Effector memory CD8-positive, alpha-beta T cell (primary cell): Measurements from ENCODE around the gene OSCP1.
"Not testable (repeated sequence)": the region's sequence is repeated elsewhere in the genome, so short reads cannot be mapped to it uniquely, and the experiment has no call there.

Experiments used
- ATAC-seq: fragments of 150-1000 bp; cut with Tn5 transposase; replicated peaks from 2 replicates; pipeline ENCODE4 v1.10.0; 2021; ENCODE audit warnings: mild to moderate bottlenecking, moderate library complexity
- DNase-seq, 3 experiments: peaks; one replicate each; pipeline ENCODE4 v3.0.0; 2021
- H3K27ac Mint-ChIP-seq, 2 donors: one replicate each; pipeline ENCODE4 v1.8.0; 2022; ENCODE audit warnings: mild to moderate bottlenecking in 2 of 2, mixed read lengths in 2 of 2, moderate library complexity in 2 of 2
- H3K27me3 Mint-ChIP-seq, 2 donors: one replicate each; pipeline ENCODE4 v1.8.0; 2022; ENCODE audit warnings: mixed read lengths in 2 of 2
- H3K36me3 Mint-ChIP-seq: one replicate; pipeline ENCODE4 v1.8.0; 2022; ENCODE audit warnings: mild to moderate bottlenecking, moderate library complexity, mixed read lengths; ENCODE audit not compliant: insufficient read depth
- H3K4me1 Mint-ChIP-seq, 2 donors: one replicate each; pipeline ENCODE4 v1.8.0; 2022; ENCODE audit warnings: low read depth in 2 of 2, mixed read lengths in 2 of 2
- H3K4me3 Mint-ChIP-seq, 2 donors: one replicate each; pipeline ENCODE4 v1.8.0; 2022; ENCODE audit warnings: mild to moderate bottlenecking in 2 of 2, mixed read lengths in 2 of 2, moderate library complexity in 2 of 2
- H3K9me3 Mint-ChIP-seq, 2 donors: one replicate each; pipeline ENCODE4 v1.8.0; 2022; ENCODE audit warnings: mixed read lengths in 2 of 2

The OSCP1 gene

DNA sequence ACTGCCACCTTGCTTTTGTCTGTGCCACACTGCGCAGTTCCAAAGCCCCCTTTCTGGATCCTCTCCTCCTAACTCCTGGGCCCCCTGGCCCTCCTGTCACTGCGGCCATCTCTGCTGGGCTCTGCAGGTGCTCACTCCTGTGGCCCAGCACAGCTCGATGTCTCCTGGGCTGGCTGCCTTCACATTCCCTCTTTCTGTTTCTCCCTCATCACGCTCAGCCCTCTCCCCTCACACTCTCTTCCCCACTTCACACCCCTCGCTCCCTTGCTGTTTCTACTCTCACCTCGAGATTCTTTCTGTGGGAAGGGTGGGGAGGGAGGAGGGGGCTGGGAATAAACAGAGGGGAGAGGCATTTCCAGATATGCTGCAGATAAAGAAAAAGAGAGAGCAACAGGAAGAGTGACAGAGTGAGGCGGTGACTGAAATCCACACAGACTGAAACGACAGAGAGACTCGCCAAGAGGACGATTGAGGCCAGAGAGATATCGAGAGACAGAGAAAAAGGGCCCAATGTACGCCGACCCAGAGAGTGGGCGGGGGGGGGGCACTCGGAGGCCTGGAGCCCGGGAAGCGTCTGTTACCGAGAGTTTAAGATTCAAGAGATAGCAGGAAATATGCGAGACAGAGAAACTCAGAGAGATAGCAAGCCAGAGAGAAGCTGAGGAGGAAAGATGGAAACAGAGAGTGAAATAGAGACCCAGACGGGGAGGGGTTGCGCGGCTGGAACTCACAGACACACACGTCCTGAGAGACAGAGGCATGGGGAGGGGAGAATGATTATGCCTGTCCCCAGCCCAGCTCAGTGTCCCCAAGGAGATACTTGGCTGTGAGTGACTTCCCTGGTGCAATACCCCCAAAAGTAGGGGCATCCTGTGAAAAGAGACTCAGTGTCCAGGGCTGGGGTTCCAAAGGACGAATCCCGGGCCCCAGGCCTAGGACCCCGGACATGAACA lies 31.8 kb upstream of the OSCP1 start:
- peaks cover 5 to 6% of the 10 kb centered on the region in 2 donors for H3K4me1 Mint-ChIP-seq
- no peaks in the 10 kb centered on the region for H3K36me3 Mint-ChIP-seq
- DNase-seq (no peak), ATAC-seq (no peak)
- peak overlapping the region; percentile 3 to 21 for H3K4me3 Mint-ChIP-seq
- no peaks in the 10 kb centered on the region for H3K9me3 Mint-ChIP-seq
- H3K27me3 Mint-ChIP-seq, result peaks cover 17 to 47% of the 10 kb centered on the region in 2 donors
- no peak overlapping the region for H3K27ac Mint-ChIP-seq

DNA sequence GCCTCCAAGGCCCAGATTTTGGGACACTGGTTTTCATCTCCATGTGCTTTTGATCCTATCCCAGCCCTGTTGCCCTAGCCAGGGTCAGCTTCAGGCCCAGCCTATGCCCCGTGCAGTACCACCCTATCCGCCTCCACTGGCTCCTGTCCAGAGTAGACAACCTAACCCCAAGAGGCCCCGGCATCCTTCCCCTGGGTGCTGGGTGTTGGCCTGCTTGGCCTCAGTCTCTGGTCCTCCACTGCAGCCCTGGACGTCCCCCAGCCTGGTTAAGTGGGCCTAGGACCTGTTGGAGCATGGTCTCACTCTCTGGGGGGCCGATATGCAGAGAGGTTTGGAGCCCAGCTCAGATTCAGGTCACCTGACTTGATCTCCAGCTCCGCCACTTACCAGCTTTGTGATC lies 30.8 kb upstream of the OSCP1 start:
- DNase-seq, result no peak
- no peaks in the 10 kb centered on the region for H3K36me3 Mint-ChIP-seq
- peaks cover 17 to 45% of the 10 kb centered on the region in 2 donors for H3K27me3 Mint-ChIP-seq
- H3K9me3 Mint-ChIP-seq, result no peaks in the 10 kb centered on the region
- H3K27ac Mint-ChIP-seq, result no peak overlapping the region
- no peak overlapping the region for H3K4me3 Mint-ChIP-seq
- H3K4me1 Mint-ChIP-seq, result peaks cover 5 to 6% of the 10 kb centered on the region in 2 donors
- ATAC-seq, result no peak

DNA sequence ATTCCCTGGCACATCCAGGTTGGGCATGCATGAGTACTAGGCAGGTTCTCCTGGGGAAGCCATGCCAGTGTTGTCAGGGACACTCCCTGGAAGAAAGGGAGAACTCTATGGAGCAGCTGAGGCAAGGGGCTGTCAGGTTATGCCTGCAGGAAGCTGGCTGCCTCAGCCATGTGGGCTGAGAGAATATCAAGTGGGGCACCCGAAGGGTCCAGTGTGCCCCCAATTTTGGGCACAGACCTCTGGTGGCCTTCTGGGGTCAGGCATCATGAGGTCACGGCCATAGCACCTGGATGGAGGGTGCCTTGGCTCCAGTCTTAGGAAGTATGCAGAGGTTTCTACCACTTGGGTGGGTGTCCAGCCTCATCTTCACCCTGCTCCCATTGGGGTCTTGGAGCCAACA lies 29.9 kb upstream of the OSCP1 start:
- Mint-ChIP-seq H3K27ac (no peak overlapping the region), H3K4me3 (no peak overlapping the region), H3K9me3 (no peaks in the 10 kb centered on the region), H3K4me1 (peaks cover 5 to 6% of the 10 kb centered on the region in 2 donors), H3K36me3 (no peaks in the 10 kb centered on the region), H3K27me3 (peaks cover 10 to 36% of the 10 kb centered on the region in 2 donors)
- DNase-seq, result no peak
- no peak for ATAC-seq

DNA sequence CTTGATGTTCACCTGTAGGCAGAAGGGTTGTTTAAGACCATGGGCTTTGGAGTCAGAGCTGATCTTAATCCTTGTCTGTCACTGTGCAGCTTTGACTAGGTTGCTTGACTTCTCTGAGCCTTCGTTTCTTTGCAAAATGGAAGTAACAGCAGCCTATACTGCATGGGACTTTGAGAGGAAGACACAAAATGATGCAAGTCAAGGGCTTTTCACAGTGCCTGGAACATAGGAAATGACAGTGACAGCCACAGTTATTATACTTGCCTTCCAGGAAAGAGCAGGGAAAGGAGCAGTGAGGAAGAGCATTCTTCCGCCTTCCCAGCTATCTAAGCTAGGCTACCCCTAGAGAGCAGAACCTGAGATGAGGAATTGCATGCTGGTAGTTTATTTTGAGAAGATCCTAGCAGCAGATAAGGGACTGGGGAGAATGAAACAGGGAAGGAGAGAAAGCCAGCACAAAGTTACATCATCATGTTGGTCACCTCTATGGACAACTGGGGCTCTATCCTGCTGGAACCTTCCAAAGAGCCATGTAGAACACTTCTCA lies 29.3 kb upstream of the OSCP1 start:
- peaks cover 5 to 6% of the 10 kb centered on the region in 2 donors for H3K4me1 Mint-ChIP-seq
- H3K9me3 Mint-ChIP-seq, result no peaks in the 10 kb centered on the region
- no peaks in the 10 kb centered on the region for H3K36me3 Mint-ChIP-seq
- no peak overlapping the region for H3K4me3 Mint-ChIP-seq
- H3K27me3 Mint-ChIP-seq, result peaks cover 10 to 36% of the 10 kb centered on the region in 2 donors
- DNase-seq (no peak), ATAC-seq (no peak)
- H3K27ac Mint-ChIP-seq, result no peak overlapping the region

- H3K36me3 Mint-ChIP-seq, ATAC-seq, H3K9me3 Mint-ChIP-seq, H3K4me3 Mint-ChIP-seq, DNase-seq, H3K27ac Mint-ChIP-seq, H3K4me1 Mint-ChIP-seq: not testable (repeated sequence)
- peaks cover 10 to 36% of the 10 kb centered on the region in 2 donors for H3K27me3 Mint-ChIP-seq
Observed at GRCh38 chr1:36477615-36478014, 27.4 kb upstream of the OSCP1 start.

GRCh38 chr1:36476945-36477344 lies 26.7 kb upstream of the OSCP1 start:
- ATAC-seq (no peak), DNase-seq (no peak)
- Mint-ChIP-seq H3K36me3 (no peaks in the 10 kb centered on the region), H3K4me1 (peaks cover 2% of the 10 kb centered on the region in 2 donors), H3K4me3 (no peak overlapping the region), H3K9me3 (no peaks in the 10 kb centered on the region), H3K27ac (peak overlapping the region; percentile 30 to 57), H3K27me3 (peaks cover 5 to 31% of the 10 kb centered on the region in 2 donors)

GRCh38 chr1:36475910-36476604 lies 25.8 kb upstream of the OSCP1 start:
- peak overlapping the region; percentile 30 to 57 for H3K27ac Mint-ChIP-seq
- DNase-seq (no peak), ATAC-seq (no peak)
- no peaks in the 10 kb centered on the region for H3K36me3 Mint-ChIP-seq
- no peaks in the 10 kb centered on the region for H3K9me3 Mint-ChIP-seq
- H3K27me3 Mint-ChIP-seq, result peaks cover 0 to 22% of the 10 kb centered on the region in 2 donors
- H3K4me3 Mint-ChIP-seq, result no peak overlapping the region
- no peaks in the 10 kb centered on the region for H3K4me1 Mint-ChIP-seq

DNA sequence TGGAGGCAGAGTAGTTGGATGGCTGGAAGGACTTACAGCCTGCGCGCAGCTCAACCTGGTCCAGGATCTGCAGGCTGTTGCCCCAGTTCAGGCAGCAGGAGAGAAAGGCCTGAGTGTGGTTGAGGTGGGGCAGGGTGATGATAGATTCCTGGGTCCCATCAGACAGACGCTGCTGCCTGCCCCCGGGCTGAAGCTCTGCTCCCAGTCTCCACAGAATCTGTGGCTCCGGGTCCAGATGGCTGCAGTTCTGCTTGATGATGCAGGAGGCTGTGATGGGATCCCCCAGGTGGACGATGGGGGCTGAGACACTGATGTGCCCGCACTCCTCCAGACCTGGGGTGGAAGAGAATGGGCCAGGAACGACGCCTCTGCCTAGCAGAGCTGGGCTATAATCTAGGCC lies 25.1 kb upstream of the OSCP1 start:
- no peak overlapping the region for H3K4me3 Mint-ChIP-seq
- H3K27me3 Mint-ChIP-seq, result peaks cover 0 to 15% of the 10 kb centered on the region in 2 donors
- no peaks in the 10 kb centered on the region for H3K36me3 Mint-ChIP-seq
- no peaks in the 10 kb centered on the region for H3K4me1 Mint-ChIP-seq
- no peaks in the 10 kb centered on the region for H3K9me3 Mint-ChIP-seq
- DNase-seq (no peak), ATAC-seq (no peak)
- H3K27ac Mint-ChIP-seq, result no peak overlapping the region

DNA sequence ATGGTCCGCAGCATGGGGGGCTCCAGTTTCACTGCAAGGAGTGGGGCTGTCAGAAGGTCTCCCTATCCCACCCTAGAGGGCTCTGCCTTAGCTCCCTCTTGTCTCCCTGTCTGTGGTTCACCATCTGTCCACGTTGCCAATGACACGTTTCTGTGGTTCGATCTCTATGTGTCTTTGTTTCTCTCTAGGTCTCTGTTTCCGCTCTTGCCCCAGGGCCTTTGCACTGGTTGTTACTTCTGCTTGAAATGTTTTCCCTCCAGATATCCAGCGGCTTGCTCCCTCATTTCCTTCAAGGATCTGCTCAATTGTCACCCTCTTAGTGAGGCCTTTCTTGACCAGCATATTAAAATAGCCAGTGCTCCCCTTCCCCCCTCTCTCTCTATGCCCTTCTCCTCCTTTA lies 22.4 kb upstream of the OSCP1 start:
- DNase-seq (no peak), ATAC-seq (no peak)
- no peak overlapping the region for H3K27ac Mint-ChIP-seq
- H3K4me3 Mint-ChIP-seq, result no peak overlapping the region
- H3K9me3 Mint-ChIP-seq, result no peaks in the 10 kb centered on the region
- H3K27me3 Mint-ChIP-seq, result no peaks in the 10 kb centered on the region
- H3K36me3 Mint-ChIP-seq, result no peaks in the 10 kb centered on the region
- no peaks in the 10 kb centered on the region for H3K4me1 Mint-ChIP-seq

GRCh38 chr1:36471830-36472641 lies 21.8 kb upstream of the OSCP1 start:
- Mint-ChIP-seq H3K4me1 (no peaks in the 10 kb centered on the region), H3K27ac (no peak overlapping the region), H3K36me3 (no peaks in the 10 kb centered on the region), H3K9me3 (no peaks in the 10 kb centered on the region), H3K4me3 (no peak overlapping the region), H3K27me3 (no peaks in the 10 kb centered on the region)
- ATAC-seq, result no peak
- no peak for DNase-seq

- no peak overlapping the region for H3K27ac Mint-ChIP-seq
- no peak for ATAC-seq
- peaks cover 1% of the 10 kb centered on the region for H3K36me3 Mint-ChIP-seq
- no peaks in the 10 kb centered on the region for H3K9me3 Mint-ChIP-seq
- H3K27me3 Mint-ChIP-seq, result no peaks in the 10 kb centered on the region
- DNase-seq, result no peak
- no peak overlapping the region for H3K4me3 Mint-ChIP-seq
- H3K4me1 Mint-ChIP-seq, result peaks cover under 1 to 6% of the 10 kb centered on the region in 2 donors
Observed at GRCh38 chr1:36469163-36469562, 18.9 kb upstream of the OSCP1 start.

DNA sequence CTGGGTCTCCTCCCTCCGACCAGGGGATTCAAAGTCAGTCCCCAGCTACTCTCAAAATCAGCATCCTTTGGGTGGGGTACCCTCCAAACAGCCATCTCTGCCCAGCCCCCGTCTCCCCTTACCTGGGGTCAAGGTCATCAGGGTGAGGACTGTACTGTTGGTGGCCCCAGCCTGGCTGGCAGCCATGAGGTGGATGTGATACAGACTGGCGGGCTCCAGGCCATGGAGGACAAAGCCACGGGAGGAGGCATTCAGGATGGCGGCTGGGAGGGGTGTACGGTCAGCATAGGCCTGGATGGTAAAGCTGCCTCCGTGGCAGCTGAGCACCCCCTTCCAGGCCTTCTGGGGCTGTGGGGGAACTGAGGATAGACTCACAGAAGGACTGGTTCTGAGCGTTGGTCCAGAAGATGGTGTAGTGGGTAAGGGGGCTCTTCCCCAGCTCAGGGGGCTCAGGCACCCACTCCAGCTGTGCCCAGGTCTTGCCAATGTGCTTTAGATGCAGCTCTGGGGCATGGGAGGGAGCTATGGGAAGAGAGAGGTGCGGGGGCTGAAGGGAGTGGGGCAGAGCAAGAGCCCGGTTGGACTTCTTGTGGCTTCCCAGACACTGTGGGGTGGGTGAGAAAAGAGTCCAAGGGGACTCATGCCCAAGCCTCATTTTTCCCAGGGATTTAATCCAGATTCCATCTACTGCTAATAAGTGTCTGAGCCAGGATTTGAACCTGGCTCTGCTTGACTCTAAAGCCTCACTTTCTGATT lies 17.6 kb upstream of the OSCP1 start:
- H3K4me1 Mint-ChIP-seq, result peaks cover 10 to 15% of the 10 kb centered on the region in 2 donors
- ATAC-seq, result no peak
- H3K4me3 Mint-ChIP-seq, result no peak overlapping the region
- no peaks in the 10 kb centered on the region for H3K27me3 Mint-ChIP-seq
- peaks cover 10% of the 10 kb centered on the region for H3K36me3 Mint-ChIP-seq
- no peaks in the 10 kb centered on the region for H3K9me3 Mint-ChIP-seq
- DNase-seq, result no peak
- H3K27ac Mint-ChIP-seq, result peak overlapping the region in 1 of 2 donors; percentile 76
